Astrocyte of the cerebellum (primary cell): ENCODE measurements around the gene CORO7.

ENCODE experiments used
- DNase-seq: peaks from one replicate; pipeline ENCODE4 v3.0.0-alpha.2; 2011; ENCODE audit warnings: low read depth
- H3K4me3 ChIP-seq: 2 replicates; pipeline ENCODE4 v1.5.1; 2011; ENCODE audit warnings: mild to moderate bottlenecking, low read depth, low read length, moderate library complexity
- CTCF ChIP-seq: IDR thresholded peaks from 2 replicates; pipeline ENCODE4 v1.5.1; 2012; ENCODE audit warnings: low read length, low read depth, moderate library complexity, mild to moderate bottlenecking; ENCODE audit errors: missing control alignments
- in situ Hi-C: cut with HindIII; loops from 2 replicates; pipeline ENCODE4 v1.10.0; 2017; ENCODE audit warnings: low sequenced_read_pairs

The CORO7 gene

GRCh38 chr16:4365014-4365406 lies 51.4 kb downstream of the CORO7 start:
- no peak for TF ChIP-seq CTCF
- no peak overlapping the region for H3K4me3 ChIP-seq
- DNase-seq = no peak

GRCh38 chr16:4364196-4365013 lies 52.0 kb downstream of the CORO7 start:
- no peak overlapping the region for H3K4me3 ChIP-seq
- in situ Hi-C loops = no loop called here
- TF ChIP-seq CTCF = no peak
- no peak for DNase-seq

More at GRCh38 chr16:4365014-4365406, 51.4 kb downstream of the CORO7 start:
- in situ Hi-C loops = no loop called here

GRCh38 chr16:4362476-4363135 lies 53.8 kb downstream of the CORO7 start:
- H3K4me3 ChIP-seq = no peak overlapping the region
- in situ Hi-C loops = no loop called here
- TF ChIP-seq CTCF = no peak
- DNase-seq = no peak

DNA sequence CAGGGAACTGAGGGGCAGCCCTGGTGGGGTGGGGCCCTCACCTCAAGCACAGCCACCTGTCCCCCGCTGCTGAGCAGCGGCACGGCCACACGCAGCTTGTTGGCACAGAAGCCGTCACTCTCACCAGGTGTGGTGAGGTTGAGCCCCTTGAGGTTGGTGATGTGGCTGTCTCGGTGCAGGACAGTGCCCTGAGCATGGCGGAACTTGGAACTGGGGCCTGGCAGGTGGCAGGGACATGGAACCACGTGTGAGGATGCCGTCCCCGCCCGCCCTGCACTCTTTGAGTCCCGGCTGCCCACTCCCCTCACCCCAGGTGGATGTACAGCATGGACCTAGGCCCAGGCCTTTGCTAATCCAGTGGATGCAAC lies 54.5 kb downstream of the CORO7 start:
- DNase-seq = no peak
- H3K4me3 ChIP-seq = no peak overlapping the region
- in situ Hi-C loops = no loop called here
- TF ChIP-seq CTCF = no peak

DNA sequence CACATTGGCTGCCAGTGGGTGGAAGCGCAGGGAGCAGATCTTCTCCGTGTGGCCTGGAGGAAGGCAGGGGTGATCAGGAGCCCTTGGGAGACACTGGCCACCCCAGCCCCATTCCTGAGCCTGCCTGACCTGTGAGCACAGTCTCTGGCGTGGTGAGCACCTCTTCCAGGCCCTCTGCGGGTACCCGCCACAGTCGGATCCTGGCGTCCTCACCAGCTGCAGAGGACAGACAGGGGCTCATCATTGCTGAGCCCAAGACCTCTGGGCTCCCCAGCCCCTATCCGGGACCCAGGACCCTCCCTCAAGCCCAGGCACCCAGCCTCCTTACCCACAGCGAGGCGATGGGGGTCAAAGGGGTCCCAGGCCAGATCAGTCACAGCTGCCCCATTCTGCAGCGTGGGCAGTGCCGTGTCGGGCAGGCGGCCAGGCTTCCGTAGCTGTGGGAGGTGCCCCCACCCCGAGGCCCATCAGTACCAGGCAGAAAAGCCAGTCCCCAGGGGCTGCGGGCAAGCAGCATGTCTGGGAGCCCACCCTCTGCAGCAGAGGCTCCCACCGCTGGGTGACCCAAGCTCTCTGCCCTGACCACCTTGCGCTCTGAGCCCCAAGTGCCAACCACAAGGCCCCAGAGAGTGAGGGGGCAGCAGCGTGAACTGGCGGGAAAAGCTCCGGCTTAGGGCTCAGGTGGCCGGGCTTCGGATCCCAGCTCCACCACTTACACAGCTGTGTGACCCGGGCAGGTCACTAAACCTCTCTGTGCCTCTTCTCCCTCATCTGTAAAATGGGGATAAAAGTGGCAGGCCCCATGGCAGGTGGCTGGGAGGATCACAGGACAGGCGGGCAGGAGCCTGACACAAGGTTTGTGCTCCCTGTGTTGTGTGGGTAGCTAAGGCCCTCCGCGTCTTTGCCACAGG lies 55.1 kb downstream of the CORO7 start:
- DNase-seq = no peak
- H3K4me3 ChIP-seq = no peak overlapping the region
- in situ Hi-C loops = no loop called here
- TF ChIP-seq CTCF = no peak

- no peak for TF ChIP-seq CTCF
- in situ Hi-C loops = no loop called here
- no peak overlapping the region for H3K4me3 ChIP-seq
- DNase-seq = no peak
Measured at GRCh38 chr16:4360538-4361021, 55.8 kb downstream of the CORO7 start.
